HepG2 (cell line): Measurements from ENCODE around the gene HBEGF. TPM values are rescaled to one million over a fixed set of nuclear protein-coding genes. Genes with fewer than 3 reads are reported as not detected.
A peak's percentile ranks its signal among the peaks of the same experiment; 100 is the strongest.

Experiments used
- BRCA1 ChIP-seq: sonication (generic); formaldehyde crosslinking; IDR thresholded peaks from 2 replicates; pipeline ENCODE4 v1.4.0; 2020; ENCODE audit warnings: missing genetic modification reagents
- ISL2 ChIP-seq: sonication (generic); formaldehyde crosslinking; IDR thresholded peaks from 2 replicates; pipeline ENCODE4 v1.5.0; 2020; ENCODE audit warnings: missing genetic modification reagents
- JDP2 ChIP-seq: sonication (generic); formaldehyde crosslinking; IDR thresholded peaks from 2 replicates; pipeline ENCODE4 v1.8.1; 2022; ENCODE audit warnings: missing genetic modification reagents, borderline replicate concordance
- KDM2A ChIP-seq: sonication (generic); formaldehyde crosslinking; IDR thresholded peaks from 2 replicates; pipeline ENCODE4 v1.4.0; 2020; ENCODE audit warnings: low read depth, missing genetic modification reagents, borderline replicate concordance
- NR2F6 ChIP-seq, 2 experiments: IDR thresholded peaks; 2 replicates each; pipeline ENCODE4 v1.6.1; 2016; ENCODE audit warnings: antibody characterized with exemption in 1 of 2, mild to moderate bottlenecking in 1 of 2
- SMC3 ChIP-seq: IDR thresholded peaks from 2 replicates; pipeline ENCODE4 v1.6.1; 2011; ENCODE audit warnings: low read length, improper control_type of control experiment
- SRSF4 ChIP-seq: fragments of 200-400 bp; formaldehyde crosslinking; IDR thresholded peaks from one replicate; pipeline ENCODE4 v1.6.1; 2018; ENCODE audit warnings: mild to moderate bottlenecking, low read depth, low read length, moderate library complexity; ENCODE audit not compliant: poor library complexity, severe bottlenecking
- SUZ12 ChIP-seq: fragments of 150-350 bp; IDR thresholded peaks from 2 replicates; pipeline ENCODE4 v1.6.1; 2014; ENCODE audit warnings: low read depth, low read length
- TSC22D2 ChIP-seq: sonication (generic); formaldehyde crosslinking; IDR thresholded peaks from 2 replicates; pipeline ENCODE4 v1.5.1; 2020; ENCODE audit warnings: missing genetic modification reagents, mild to moderate bottlenecking, borderline replicate concordance
- YY1 ChIP-seq: IDR thresholded peaks from 2 replicates; pipeline ENCODE4 v1.6.1; 2011; ENCODE audit warnings: low read length, low read depth, moderate library complexity, mild to moderate bottlenecking; ENCODE audit not compliant: insufficient read depth, insufficient replicate concordance
- ZBTB7B ChIP-seq: sonication (generic); formaldehyde crosslinking; IDR thresholded peaks from 2 replicates; pipeline ENCODE4 v1.4.0; 2020; ENCODE audit warnings: missing genetic modification reagents
- ZFP36 ChIP-seq: fragments of 150-350 bp; IDR thresholded peaks from 2 replicates; pipeline ENCODE4 v1.6.1; 2018; ENCODE audit warnings: borderline replicate concordance, low read length, low read depth; ENCODE audit not compliant: partially characterized antibody
- ZFX ChIP-seq: sonication (generic); formaldehyde crosslinking; IDR thresholded peaks from 2 replicates; pipeline ENCODE4 v1.4.0; 2020; ENCODE audit warnings: mild to moderate bottlenecking, low read depth, missing genetic modification reagents, moderate library complexity
- ZKSCAN5 ChIP-seq: sonication (generic); formaldehyde crosslinking; IDR thresholded peaks from 2 replicates; pipeline ENCODE4 v1.5.1; 2020; ENCODE audit warnings: mild to moderate bottlenecking, missing genetic modification reagents
- ZNF232 ChIP-seq: sonication (generic); formaldehyde crosslinking; IDR thresholded peaks from 2 replicates; pipeline ENCODE4 v1.4.0; 2020; ENCODE audit warnings: missing genetic modification reagents, borderline replicate concordance
- ZNF292 ChIP-seq: sonication (generic); formaldehyde crosslinking; IDR thresholded peaks from 2 replicates; pipeline ENCODE4 v1.8.1; 2022; ENCODE audit warnings: mild to moderate bottlenecking, low read depth, missing genetic modification reagents, borderline replicate concordance
- ZNF362 ChIP-seq: sonication (generic); formaldehyde crosslinking; IDR thresholded peaks from 2 replicates; pipeline ENCODE4 v1.4.0; 2020; ENCODE audit warnings: missing genetic modification reagents, mild to moderate bottlenecking, borderline replicate concordance
- ZNF577 ChIP-seq: sonication (generic); formaldehyde crosslinking; IDR thresholded peaks from 2 replicates; pipeline ENCODE4 v1.4.0; 2020; ENCODE audit warnings: mild to moderate bottlenecking, low read depth, missing genetic modification reagents, borderline replicate concordance
- ZNF782 ChIP-seq: sonication (generic); formaldehyde crosslinking; IDR thresholded peaks from 2 replicates; pipeline ENCODE4 v1.4.0; 2020; ENCODE audit warnings: missing genetic modification reagents, mild to moderate bottlenecking, borderline replicate concordance
- polyA plus RNA-seq, 8 experiments: library from polyadenylated mRNA; depleted of rRNA in 3 of 8; stranded (reverse) in 7 of 8; unstranded in 1 of 8; fragments of >200 nt; fragmentation: Illumina TruSeq in 4 of 8; extraction: Trizol in 4 of 8; gene quantifications; 2 replicates each; pipeline versions ENCODE4 v1.2.1 to v1.2.3, GENCODE V29; 2011 to 2016; ENCODE audit warnings: low read depth in 4 of 8, missing spikeins in 1 of 8, mixed read lengths in 1 of 8; ENCODE audit not compliant: insufficient read depth in 1 of 8
- total RNA-seq, 5 experiments: library from RNA; depleted of rRNA; stranded (reverse); fragments of >200 nt; fragmentation: Illumina TruSeq; extraction: Trizol; gene quantifications; 2 replicates each; pipeline ENCODE4 v1.2.3, GENCODE V29; 2016; ENCODE audit warnings: low read depth in 1 of 5
- TF ChIP-seq, protein P1 (sequence below), 2 experiments: IDR thresholded peaks; 2 replicates each; pipeline ENCODE4 v1.6.1; 2011 to 2012; ENCODE audit warnings: low read length in 2 of 2, borderline replicate concordance in 1 of 2, low read depth in 1 of 2, mild to moderate bottlenecking in 1 of 2, moderate library complexity in 1 of 2
- TF ChIP-seq, protein P2 (sequence below): sonication (generic); formaldehyde crosslinking; IDR thresholded peaks from 2 replicates; pipeline ENCODE4 v1.9.0; 2021; ENCODE audit warnings: missing genetic modification reagents, borderline replicate concordance
- TF ChIP-seq, protein P3 (sequence below): sonication (generic); formaldehyde crosslinking; IDR thresholded peaks from 2 replicates; pipeline ENCODE4 v1.4.0; 2020; ENCODE audit warnings: missing genetic modification reagents

Gene HBEGF
- total and polyA plus RNA-seq, 2 of the 13 experiments (the other 11 are each of a cell fraction or from before 2014, with no cell fraction given) = 1.7 to 5.0 TPM

DNA sequence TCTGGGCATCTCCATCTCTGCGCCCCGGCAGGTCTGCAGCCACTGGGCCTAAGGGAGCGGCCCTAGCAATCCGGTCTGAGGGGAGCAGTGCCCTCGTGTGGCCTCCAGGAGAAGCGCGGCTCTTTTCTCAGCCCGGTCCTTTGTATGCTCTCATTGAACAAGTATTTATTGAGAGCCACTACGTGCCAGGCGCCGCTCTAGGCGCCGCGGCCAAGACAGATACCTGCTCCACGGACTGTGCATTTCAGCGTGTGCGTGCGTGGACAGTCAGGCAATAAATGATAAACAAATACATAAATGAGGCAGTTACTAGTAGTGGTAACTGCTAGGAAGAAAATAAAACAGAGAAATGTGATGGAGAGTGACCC is 11.3 kb upstream of the HBEGF start (continued):
- TF ChIP-seq, protein P1, sequence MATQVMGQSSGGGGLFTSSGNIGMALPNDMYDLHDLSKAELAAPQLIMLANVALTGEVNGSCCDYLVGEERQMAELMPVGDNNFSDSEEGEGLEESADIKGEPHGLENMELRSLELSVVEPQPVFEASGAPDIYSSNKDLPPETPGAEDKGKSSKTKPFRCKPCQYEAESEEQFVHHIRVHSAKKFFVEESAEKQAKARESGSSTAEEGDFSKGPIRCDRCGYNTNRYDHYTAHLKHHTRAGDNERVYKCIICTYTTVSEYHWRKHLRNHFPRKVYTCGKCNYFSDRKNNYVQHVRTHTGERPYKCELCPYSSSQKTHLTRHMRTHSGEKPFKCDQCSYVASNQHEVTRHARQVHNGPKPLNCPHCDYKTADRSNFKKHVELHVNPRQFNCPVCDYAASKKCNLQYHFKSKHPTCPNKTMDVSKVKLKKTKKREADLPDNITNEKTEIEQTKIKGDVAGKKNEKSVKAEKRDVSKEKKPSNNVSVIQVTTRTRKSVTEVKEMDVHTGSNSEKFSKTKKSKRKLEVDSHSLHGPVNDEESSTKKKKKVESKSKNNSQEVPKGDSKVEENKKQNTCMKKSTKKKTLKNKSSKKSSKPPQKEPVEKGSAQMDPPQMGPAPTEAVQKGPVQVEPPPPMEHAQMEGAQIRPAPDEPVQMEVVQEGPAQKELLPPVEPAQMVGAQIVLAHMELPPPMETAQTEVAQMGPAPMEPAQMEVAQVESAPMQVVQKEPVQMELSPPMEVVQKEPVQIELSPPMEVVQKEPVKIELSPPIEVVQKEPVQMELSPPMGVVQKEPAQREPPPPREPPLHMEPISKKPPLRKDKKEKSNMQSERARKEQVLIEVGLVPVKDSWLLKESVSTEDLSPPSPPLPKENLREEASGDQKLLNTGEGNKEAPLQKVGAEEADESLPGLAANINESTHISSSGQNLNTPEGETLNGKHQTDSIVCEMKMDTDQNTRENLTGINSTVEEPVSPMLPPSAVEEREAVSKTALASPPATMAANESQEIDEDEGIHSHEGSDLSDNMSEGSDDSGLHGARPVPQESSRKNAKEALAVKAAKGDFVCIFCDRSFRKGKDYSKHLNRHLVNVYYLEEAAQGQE (IDR thresholded peaks at IDR 0.05; ENCODE audit: borderline replicate concordance in 1 of 2, low read depth in 1 of 2, low read length in 2 of 2) = no peak
- TF ChIP-seq ZNF577 (CRISPR knock-in tag) (no peak), SMC3 (peak; percentile 68), ZNF292 (no peak), JDP2 (CRISPR knock-in tag) (no peak), NR2F6 (IDR thresholded peaks at IDR 0.05) (no peak), NR2F6 (CRISPR knock-in tag; IDR thresholded peaks at IDR 0.05) (0 out of 2 replicates have a peak, but pooled peaks have one; percentile 10), ZNF782 (CRISPR knock-in tag) (no peak), KDM2A (CRISPR knock-in tag) (peak; percentile 54; the same call in 1 of the 2 replicates), ZNF362 (CRISPR knock-in tag) (peak; percentile 54; the same call in 1 of the 2 replicates), ZFX (CRISPR knock-in tag) (peak; percentile 68), ZKSCAN5 (CRISPR knock-in tag) (no peak), TSC22D2 (CRISPR knock-in tag) (no peak), YY1 (peak; percentile 41), ZNF232 (CRISPR knock-in tag) (no peak), ZFP36 (no peak), ISL2 (0 out of 2 replicates have a peak, but pooled peaks have one; percentile 26), ZBTB7B (CRISPR knock-in tag) (no peak), SUZ12 (no peak), SRSF4 (no peak), BRCA1 (CRISPR knock-in tag) (no peak)
- TF ChIP-seq, protein P2, sequence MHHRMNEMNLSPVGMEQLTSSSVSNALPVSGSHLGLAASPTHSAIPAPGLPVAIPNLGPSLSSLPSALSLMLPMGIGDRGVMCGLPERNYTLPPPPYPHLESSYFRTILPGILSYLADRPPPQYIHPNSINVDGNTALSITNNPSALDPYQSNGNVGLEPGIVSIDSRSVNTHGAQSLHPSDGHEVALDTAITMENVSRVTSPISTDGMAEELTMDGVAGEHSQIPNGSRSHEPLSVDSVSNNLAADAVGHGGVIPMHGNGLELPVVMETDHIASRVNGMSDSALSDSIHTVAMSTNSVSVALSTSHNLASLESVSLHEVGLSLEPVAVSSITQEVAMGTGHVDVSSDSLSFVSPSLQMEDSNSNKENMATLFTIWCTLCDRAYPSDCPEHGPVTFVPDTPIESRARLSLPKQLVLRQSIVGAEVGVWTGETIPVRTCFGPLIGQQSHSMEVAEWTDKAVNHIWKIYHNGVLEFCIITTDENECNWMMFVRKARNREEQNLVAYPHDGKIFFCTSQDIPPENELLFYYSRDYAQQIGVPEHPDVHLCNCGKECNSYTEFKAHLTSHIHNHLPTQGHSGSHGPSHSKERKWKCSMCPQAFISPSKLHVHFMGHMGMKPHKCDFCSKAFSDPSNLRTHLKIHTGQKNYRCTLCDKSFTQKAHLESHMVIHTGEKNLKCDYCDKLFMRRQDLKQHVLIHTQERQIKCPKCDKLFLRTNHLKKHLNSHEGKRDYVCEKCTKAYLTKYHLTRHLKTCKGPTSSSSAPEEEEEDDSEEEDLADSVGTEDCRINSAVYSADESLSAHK (CRISPR knock-in tag) = no peak
- TF ChIP-seq, protein P3, sequence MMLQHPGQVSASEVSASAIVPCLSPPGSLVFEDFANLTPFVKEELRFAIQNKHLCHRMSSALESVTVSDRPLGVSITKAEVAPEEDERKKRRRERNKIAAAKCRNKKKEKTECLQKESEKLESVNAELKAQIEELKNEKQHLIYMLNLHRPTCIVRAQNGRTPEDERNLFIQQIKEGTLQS (CRISPR knock-in tag) = peak; percentile 55
